Calu3 (cell line): Measurements from ENCODE around the gene ARID5B. TPM values are rescaled to one million over a fixed set of nuclear protein-coding genes. Genes with fewer than 3 reads are reported as not detected.
A peak's percentile ranks its signal among the peaks of the same experiment; 100 is the strongest.

Experiments used
- BruUV-seq: library from RNA; stranded (reverse); fragments of 400-500 nt; replicated peaks from 2 replicates; lab custom pipeline; 2021; lab: Mats Ljungman, UMichigan
- CTCF ChIA-PET: fragments of 300-600 bp; sonication (Branson Sonifier 250); formaldehyde crosslinking; loops from one replicate; lab custom pipeline; 2022; ENCODE audit warnings: antibody characterized with exemption; lab: Charles Lee
- DNase-seq: peaks from one replicate; pipeline ENCODE4 v3.0.0; 2022
- H3K27ac Mint-ChIP-seq: one replicate; pipeline ENCODE4 v1.8.0; 2022; ENCODE audit warnings: mixed read lengths; ENCODE audit not compliant: unreplicated experiment
- H3K27me3 Mint-ChIP-seq: one replicate; pipeline ENCODE4 v1.8.0; 2022; ENCODE audit warnings: mixed read lengths; ENCODE audit not compliant: unreplicated experiment
- H3K36me3 Mint-ChIP-seq: one replicate; pipeline ENCODE4 v1.8.0; 2022; ENCODE audit warnings: mild to moderate bottlenecking, moderate library complexity, mixed read lengths; ENCODE audit not compliant: insufficient read depth, unreplicated experiment
- H3K4me1 Mint-ChIP-seq: one replicate; pipeline ENCODE4 v1.8.0; 2022; ENCODE audit warnings: mild to moderate bottlenecking, low read depth, mixed read lengths; ENCODE audit not compliant: unreplicated experiment
- H3K4me3 Mint-ChIP-seq: one replicate; pipeline ENCODE4 v1.8.0; 2022; ENCODE audit warnings: mild to moderate bottlenecking, low read depth, moderate library complexity, mixed read lengths; ENCODE audit not compliant: unreplicated experiment
- H3K9me3 Mint-ChIP-seq: one replicate; pipeline ENCODE4 v1.8.0; 2022; ENCODE audit warnings: low read depth, mixed read lengths; ENCODE audit not compliant: unreplicated experiment
- intact Hi-C: fragments of 100-400 bp; cut with micrococcal nuclease; formaldehyde crosslinking; loops from one replicate; pipeline ENCODE4 v1.10.0; 2022; ENCODE audit not compliant: unreplicated experiment
- total RNA-seq: library from RNA; stranded (reverse); gene quantifications from 2 replicates; pipeline ENCODE4 v1.2.3, GENCODE V29; 2022
- TF ChIP-seq, protein P1 (sequence below): fragments of 200-600 bp; IDR thresholded peaks from one replicate; pipeline ENCODE4 v1.8.0; 2022; ENCODE audit warnings: antibody characterized with exemption; ENCODE audit not compliant: unreplicated experiment

ARID5B gene
- total RNA-seq, 1 experiment from 2014 or later, result 10.0 TPM

DNA sequence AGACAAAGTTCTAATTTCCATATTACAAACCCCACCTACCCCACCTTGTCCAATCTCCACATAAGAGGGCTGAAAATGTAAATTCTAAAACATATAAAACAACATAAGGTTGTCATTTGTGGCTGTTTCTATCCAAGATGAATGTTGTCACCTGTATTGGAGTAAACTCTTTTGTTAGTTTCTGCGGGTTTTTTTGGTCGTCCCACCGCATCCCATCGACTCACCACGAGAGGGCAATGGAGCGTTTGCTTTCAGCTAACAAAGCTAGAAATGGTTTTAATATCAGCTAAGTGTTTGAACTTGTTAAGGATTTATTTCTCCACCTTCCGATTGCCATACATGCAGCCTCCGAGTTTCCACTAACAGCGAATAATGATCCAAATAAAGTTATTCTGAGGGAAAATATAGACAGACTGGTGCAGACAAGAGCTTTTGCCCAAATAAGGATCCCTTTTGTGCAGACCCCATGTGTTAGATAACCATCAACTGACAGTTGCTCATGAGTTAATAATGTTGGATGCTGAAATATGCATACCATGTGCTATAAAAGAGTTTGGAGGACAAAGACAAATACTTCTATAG, 137.2 kb downstream of the ARID5B start:
- DNase-seq, result peak; percentile 81
- Mint-ChIP-seq H3K27me3 (no peaks in the 10 kb centered on the region), H3K4me3 (peak overlapping the region; percentile 7), H3K9me3 (no peaks in the 10 kb centered on the region), H3K4me1 (peaks cover 60% of the 10 kb centered on the region), H3K27ac (peak overlapping the region; percentile 56), H3K36me3 (no peaks in the 10 kb centered on the region)
- intact Hi-C loops, result loop anchor here (1.0 to 5.0 kb wide), 6 partner anchors 56 to 389 kb away; no protein-coding TSS in a partner anchor
- BruUV-seq, result no TSS peak
- TF ChIP-seq, protein P1, sequence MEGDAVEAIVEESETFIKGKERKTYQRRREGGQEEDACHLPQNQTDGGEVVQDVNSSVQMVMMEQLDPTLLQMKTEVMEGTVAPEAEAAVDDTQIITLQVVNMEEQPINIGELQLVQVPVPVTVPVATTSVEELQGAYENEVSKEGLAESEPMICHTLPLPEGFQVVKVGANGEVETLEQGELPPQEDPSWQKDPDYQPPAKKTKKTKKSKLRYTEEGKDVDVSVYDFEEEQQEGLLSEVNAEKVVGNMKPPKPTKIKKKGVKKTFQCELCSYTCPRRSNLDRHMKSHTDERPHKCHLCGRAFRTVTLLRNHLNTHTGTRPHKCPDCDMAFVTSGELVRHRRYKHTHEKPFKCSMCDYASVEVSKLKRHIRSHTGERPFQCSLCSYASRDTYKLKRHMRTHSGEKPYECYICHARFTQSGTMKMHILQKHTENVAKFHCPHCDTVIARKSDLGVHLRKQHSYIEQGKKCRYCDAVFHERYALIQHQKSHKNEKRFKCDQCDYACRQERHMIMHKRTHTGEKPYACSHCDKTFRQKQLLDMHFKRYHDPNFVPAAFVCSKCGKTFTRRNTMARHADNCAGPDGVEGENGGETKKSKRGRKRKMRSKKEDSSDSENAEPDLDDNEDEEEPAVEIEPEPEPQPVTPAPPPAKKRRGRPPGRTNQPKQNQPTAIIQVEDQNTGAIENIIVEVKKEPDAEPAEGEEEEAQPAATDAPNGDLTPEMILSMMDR, result peak; percentile 76
- CTCF ChIA-PET, result interaction anchor here (0.6 to 5.1 kb wide), 20 partner anchors 8 to 394 kb away, joined by 3 to 71 read pairs (median 4); no protein-coding TSS in a partner anchor

DNA sequence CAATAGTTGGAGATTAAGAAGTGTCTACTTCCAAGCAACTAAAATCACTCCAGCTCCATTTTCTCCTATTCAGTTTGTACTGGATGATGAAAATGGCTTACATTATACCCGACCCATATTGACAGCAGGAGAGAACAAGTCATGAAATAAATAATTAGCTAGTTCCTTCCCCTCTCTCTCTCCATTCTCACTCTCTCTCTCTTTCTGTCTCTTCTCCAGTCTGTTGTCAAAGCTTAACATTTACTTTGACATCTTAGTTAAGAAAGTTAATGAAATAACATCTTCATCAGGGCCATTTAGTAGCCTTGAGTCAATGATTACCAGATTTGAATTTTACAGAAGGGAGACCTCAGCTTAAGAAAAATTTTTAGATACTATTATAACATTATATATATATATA, 138.5 kb downstream of the ARID5B start:
- no peaks in the 10 kb centered on the region for H3K27me3 Mint-ChIP-seq
- peaks cover 63% of the 10 kb centered on the region for H3K4me1 Mint-ChIP-seq
- H3K4me3 Mint-ChIP-seq, result no peak overlapping the region
- no peak overlapping the region for H3K27ac Mint-ChIP-seq
- CTCF ChIA-PET, result interaction anchor here (1.2 to 5.1 kb wide), 4 partner anchors 42 to 374 kb away, joined by 3 to 71 read pairs (median 6); no protein-coding TSS in a partner anchor
- DNase-seq, result no peak
- BruUV-seq, result no TSS peak
- intact Hi-C loops, result loop anchor here (2.0 to 5.0 kb wide), 5 partner anchors 55 to 387 kb away; no protein-coding TSS in a partner anchor
- no peaks in the 10 kb centered on the region for H3K9me3 Mint-ChIP-seq
- TF ChIP-seq, protein P1, result no peak
- no peaks in the 10 kb centered on the region for H3K36me3 Mint-ChIP-seq

DNA sequence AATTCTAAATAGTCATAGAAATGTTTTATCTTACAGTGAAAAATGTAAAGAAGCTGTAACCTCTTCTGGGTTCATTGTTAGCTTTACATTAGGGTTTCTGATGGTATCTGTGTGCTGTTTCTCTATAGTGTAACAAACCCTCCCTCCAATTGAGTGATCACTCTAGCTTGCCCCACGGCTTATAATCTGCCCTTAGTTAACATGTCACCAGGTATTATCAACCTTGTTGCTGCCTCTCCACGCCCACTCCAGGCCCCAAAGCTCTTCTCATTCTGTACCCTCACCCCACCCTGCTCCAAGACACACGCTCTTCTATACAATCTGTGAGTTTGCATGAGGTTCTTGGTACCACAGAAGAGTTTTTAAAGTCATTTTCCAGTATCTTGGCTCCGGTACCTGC, 139.4 kb downstream of the ARID5B start:
- CTCF ChIA-PET, result interaction anchor here (0.6 to 5.1 kb wide), 3 partner anchors 144 to 552 kb away, joined by 3 to 71 read pairs (median 9); no protein-coding TSS in a partner anchor
- H3K4me3 Mint-ChIP-seq, result no peak overlapping the region
- BruUV-seq, result no TSS peak
- H3K27ac Mint-ChIP-seq, result no peak overlapping the region
- peaks cover 69% of the 10 kb centered on the region for H3K4me1 Mint-ChIP-seq
- intact Hi-C loops, result no loop called here
- TF ChIP-seq, protein P1, result no peak
- DNase-seq, result no peak
- no peaks in the 10 kb centered on the region for H3K27me3 Mint-ChIP-seq
- no peaks in the 10 kb centered on the region for H3K36me3 Mint-ChIP-seq
- H3K9me3 Mint-ChIP-seq, result no peaks in the 10 kb centered on the region

DNA sequence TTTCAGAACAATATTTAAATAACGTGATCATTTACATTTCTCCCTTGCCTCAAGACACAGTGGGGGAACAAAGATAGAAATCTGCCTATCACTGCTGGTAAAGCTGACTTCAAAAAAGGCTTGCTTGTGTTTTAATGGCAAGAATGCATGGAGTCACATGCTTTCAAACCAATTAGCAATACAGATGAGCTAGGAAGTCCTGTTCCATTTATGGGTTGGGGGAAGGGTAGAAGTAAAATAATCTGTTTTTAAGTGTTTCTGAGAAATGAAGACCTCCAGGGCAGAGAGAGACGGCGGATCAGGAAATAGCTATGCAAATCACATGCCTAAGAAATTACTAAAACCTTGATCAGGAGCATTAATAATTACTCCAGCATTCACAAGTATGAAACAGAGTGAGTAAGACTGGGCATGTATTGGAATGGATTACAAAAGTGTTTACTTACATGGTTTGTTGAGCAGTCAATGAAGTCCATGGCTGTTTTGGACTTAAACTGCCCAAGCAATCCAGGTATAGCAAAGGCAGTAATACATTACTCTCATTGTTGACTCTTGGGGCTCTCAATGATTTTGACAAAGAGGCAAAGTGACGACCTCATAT, 142.0 kb downstream of the ARID5B start:
- peaks cover 80% of the 10 kb centered on the region for H3K4me1 Mint-ChIP-seq
- TF ChIP-seq, protein P1, result no peak
- H3K4me3 Mint-ChIP-seq, result no peak overlapping the region
- no peaks in the 10 kb centered on the region for H3K27me3 Mint-ChIP-seq
- H3K9me3 Mint-ChIP-seq, result no peaks in the 10 kb centered on the region
- no peak for DNase-seq
- no TSS peak for BruUV-seq
- CTCF ChIA-PET, result interaction anchor here (0.6 to 1.3 kb wide), 5 partner anchors 17 to 200 kb away, joined by 3 to 7 read pairs (median 3); no protein-coding TSS in a partner anchor
- peak overlapping the region; percentile 45 for H3K27ac Mint-ChIP-seq
- intact Hi-C loops, result no loop called here
- H3K36me3 Mint-ChIP-seq, result no peaks in the 10 kb centered on the region
